Hematopoietic multipotent progenitor cell treated with erythropoietin and hydrocortisone succinate and interleukin-3 and kit ligand, for 6 days (in vitro differentiated cells): ENCODE data around the gene TMEM190.

Source experiments
- DNase-seq: peaks from one replicate; pipeline ENCODE4 v3.0.0-alpha.2; 2015

The TMEM190 gene

DNA sequence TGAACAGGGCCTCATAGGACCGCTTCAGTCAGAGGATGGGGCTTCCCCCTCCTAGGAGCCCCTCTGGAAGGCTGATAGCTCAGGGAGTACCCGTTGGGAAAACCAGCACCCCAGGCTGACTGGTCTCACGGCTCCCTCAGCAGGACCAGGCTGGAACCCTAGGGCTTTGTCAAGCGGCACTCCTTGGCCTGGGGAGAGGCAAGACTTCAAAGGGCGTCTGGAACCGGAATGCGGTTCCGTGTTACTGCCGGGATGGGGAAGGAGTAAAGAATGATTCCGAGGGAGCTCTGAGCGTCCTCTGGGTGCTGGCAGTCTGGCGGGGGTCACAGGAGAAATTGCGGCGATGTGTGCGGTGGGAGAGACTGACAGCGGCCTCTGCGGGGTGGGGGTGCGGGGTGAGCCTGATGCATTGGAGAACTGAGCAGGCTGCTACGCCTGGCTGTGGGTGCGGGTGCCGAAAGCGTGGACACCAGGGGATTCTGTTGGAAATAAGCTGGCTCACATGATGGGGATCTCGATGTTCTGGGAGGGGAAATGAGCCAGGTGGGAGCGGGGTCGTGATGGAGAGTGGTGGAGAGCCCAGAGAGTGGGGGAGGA lies 24.0 kb upstream of the TMEM190 start:
- DNase-seq: no peak

DNA sequence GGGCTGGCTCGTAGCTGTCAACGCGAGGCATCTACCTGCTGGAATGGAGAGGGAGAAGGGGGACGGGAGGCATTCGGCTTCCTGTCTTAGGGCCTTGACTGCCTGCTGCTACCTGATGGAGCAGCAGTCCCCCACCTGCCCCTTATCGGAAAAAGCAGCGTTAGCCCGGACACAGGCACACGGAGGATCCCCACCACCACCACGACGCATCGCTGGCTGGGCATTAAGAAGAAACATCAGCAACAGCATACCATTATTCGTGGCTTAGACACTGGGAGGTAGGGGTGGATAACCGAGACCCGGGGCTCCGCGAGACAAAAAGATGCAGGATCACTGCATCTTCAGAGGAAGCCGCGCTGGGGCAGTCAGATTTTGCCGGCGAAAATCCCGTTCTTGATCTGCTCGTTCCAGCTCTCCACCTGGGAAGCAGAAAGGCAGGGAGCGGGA lies 23.2 kb upstream of the TMEM190 start:
- DNase-seq: no peak

- DNase-seq: peak; percentile 75
Measured at GRCh38 chr19:55353803-55354697, 22.6 kb upstream of the TMEM190 start.

DNA sequence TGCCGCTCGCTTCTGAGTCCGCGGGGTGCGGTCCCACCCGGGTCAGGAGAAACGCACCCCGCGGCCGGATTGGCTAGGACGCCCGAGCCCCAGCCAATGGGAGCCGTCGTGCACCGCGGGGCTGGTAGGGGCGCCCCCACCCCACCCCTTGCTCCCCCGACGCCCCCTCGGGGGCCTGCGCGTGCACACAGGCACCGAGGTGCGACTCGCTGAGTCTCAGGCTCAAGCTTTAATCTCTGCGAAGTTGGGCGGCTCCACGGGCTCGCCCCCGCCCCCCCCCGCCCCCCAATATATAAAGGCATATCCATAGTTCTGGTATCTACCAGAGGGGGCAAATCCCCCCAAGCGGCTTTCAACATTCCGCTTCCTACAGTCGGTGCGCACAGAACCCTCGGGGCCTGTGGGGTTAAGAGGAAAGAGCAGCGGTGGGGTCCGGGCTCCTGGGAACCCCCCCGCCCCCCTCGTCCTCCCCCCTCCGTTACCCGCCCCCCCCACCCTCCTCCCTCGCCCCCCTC lies 21.9 kb upstream of the TMEM190 start, which contains the start of gene COX6B2:
Gene COX6B2 (minus strand): TSS at position 22 of the 515 bp plus-strand sequence. CDS start 198 bp downstream, outside the sequence.
- peak; percentile 42 for DNase-seq

- DNase-seq: no peak
Measured at GRCh38 chr19:55355213-55355821, 21.3 kb upstream of the TMEM190 start.

DNA sequence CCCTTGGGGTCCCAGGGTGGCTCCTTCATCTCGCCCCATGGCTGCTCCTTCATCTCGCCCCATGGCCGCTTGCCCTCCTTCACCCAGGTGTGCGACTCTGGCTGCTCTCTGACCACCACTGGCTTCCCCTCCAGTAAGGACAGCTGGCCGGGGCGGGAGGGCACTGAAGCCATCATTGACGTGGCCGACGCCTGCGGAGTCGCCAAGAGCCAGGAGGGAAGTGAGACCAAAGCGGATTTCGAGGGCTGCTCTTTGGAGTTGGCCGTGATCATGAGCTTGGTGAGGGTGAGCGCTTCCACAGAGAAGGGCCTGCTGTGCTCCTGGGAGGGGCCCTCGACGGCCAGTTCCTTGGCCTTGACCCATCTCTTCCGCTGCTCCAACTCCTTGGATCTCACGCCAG lies 18.1 kb upstream of the TMEM190 start:
- no peak for DNase-seq

DNA sequence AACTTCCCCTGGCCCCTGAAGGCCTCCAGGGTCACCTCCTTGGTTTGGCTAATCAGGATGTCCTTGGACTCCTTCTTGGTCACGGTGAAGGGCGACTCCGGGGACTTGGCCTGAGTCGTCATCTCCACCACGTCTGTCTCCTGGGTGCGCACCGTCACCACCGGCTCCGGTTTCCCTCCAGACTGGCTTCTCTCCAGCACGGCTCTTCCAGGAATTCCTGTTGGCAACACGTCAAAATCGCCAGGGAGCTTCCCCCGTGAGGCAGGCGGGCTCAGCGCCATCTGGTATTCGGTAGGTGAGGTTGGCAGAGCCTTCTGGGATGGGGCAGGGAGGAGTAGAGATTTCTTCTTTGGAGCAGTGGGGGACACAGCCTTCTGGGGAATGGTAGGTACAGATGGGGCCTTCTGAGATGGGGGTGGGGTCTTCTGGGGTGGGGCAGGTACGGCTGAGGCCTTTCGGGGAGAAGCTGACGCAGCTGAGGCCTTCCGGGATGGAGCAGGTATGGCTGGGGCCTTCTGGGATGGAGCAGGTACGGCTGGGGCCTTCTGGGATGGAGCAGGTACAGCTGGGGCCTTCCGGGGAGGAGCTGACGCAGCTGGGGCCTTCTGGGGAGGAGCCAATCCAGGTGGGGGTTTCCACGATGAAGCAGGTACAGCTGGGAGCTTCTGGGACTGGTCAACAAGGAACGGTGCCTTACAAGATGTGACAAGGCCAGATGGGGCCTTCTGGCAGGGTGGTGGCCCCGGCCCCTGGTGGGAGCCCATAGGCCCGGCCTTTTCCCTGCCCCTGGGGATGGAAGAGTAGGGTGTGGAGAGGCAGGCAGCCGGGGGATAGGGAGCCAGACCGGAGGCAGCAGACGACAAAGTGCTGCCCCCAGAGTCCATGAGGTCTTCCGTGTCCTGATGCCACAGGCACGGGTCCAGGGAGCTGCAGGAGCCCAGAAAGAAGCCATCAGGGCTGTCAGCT lies 17.4 kb upstream of the TMEM190 start:
- no peak for DNase-seq

- no peak for DNase-seq
Measured at GRCh38 chr19:55360902-55361301, 15.7 kb upstream of the TMEM190 start.

GRCh38 chr19:55362174-55362989 lies 14.2 kb upstream of the TMEM190 start:
- no peak for DNase-seq

DNA sequence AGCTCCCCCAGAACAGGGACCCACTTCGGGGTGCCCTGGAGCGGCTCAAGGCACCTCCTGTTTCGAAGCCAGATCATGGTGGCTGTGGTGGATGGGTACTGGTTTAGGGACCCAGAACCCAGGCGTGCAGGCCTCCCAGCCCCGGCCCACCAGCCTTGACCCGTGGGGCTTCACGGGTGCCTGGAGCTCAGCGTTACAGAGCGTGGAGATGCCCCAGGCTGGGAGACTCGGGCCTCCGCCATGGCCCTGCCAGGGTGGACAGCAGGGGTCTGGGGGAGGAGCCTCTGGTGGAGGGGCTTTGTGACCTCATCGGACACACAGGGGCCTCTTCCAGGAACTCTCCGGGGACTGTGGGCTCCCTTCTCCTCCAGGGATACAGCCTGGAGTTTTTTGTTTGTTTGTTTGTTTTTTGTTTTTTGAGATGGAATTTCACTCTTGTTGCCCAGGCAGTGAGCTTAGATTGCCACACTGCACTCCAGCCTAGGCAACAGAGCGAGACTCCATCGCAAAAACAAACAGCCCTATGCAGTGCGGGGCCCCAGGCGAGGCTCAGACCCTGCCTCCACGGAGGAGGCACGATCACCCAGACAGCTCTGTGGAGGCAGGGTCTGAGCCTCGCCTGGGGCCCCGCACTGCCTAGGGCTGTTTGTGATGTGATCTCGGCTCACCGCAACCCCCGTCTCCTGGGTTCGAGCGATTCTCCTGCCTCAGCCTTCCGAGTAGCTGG lies 13.5 kb upstream of the TMEM190 start, which contains the start of gene GARIN5B:
Gene GARIN5B (minus strand): TSS at position 271 of the 727 bp plus-strand sequence. CDS start 194 bp downstream, at position 77.
- DNase-seq: no peak

- DNase-seq: no peak
Measured at GRCh38 chr19:55365245-55365644, 11.4 kb upstream of the TMEM190 start.

GRCh38 chr19:55365964-55366363 lies 10.7 kb upstream of the TMEM190 start:
- no peak for DNase-seq

DNA sequence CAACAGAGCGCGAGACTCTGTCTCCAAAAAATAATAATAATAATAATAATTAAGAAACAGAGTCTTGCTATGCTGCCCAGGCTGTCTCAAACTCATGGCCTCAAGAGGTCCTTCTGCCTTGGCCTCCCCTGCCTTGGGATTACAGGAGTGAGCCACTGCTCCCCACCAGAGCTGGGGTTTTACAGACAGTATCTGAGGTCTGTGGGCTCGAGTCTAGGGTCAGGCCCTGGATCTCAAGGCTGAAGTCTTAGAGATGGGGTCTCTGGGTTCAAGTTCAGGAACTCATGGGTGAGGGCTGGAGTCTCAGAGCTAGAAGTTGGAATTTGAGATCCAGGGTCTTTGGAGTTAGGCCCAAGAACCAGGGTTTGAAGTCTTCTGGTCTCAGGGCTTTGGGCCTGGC lies 9.8 kb upstream of the TMEM190 start:
- DNase-seq: no peak

GRCh38 chr19:55368106-55368505 lies 8.5 kb upstream of the TMEM190 start:
- no peak for DNase-seq

- DNase-seq: peak; percentile 46
Measured at GRCh38 chr19:55368701-55369563, 7.7 kb upstream of the TMEM190 start.

DNA sequence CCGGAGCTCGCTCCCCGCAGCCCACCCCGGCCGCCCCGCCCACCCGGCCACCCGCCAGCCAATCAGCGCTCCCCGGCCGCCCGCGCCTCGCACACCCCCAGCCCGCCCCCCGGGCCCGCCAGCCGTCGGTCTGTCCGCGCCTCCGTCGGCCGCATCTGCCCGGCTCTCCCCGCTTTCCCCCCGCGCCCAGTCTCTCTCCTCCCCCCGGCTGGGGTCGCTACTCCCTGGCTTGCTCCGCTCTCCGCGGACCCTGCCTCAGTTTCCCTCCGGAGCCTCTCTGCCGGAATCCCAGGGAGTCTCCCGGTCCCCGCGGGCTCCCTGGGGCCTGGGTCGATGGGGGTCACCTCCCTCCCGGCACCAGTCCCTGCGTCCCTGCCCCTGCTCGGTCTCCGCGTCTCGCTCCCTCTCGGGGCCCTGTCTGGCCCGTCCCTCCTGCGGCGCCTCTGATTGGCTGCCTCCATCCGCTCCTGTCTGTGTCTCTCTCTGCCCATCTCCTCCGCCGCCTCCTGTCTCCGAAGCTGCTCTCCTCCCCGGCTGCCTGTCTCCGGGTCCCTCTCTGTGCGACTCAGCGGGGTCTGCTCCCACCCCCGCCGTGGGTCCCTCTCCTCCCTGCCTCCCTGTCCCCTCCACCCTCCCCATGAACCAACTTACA lies 6.8 kb upstream of the TMEM190 start:
- peak; percentile 57 for DNase-seq

- no peak for DNase-seq
Measured at GRCh38 chr19:55370305-55370988, 6.2 kb upstream of the TMEM190 start, which contains the start of gene IL11. IL11 (minus strand) TSS chr19:55370463; CDS start chr19:55370310, 153 bp downstream.
